ENCODE results near the gene CDC26.

CDC26 gene

GRCh38 chr9:113267911-113268566, 7.3 kb downstream of the CDC26 start:
- H3K36me3 ChIP-seq (ENCODE audit: control insufficient read depth in 1 of 2, insufficient read depth in 2 of 2, low read depth in 1 of 2, low read length in 2 of 2) = peaks cover 23 to 77% of the 10 kb centered on the region in 2 experiments
- no peak overlapping the region for H3K18ac ChIP-seq (ENCODE audit: low read depth in 1 of 2, low read length in 2 of 2)
- H3K27ac ChIP-seq (ENCODE audit: low read length, poor library complexity, severe bottlenecking) = no peak overlapping the region
- H2BK5ac ChIP-seq (ENCODE audit: low read depth, low read length, poor library complexity, severe bottlenecking) = no peak overlapping the region
- H3K23ac ChIP-seq (ENCODE audit: low read length in 2 of 2) = no peak overlapping the region
- no peak overlapping the region for H3K14ac ChIP-seq (ENCODE audit: low read length in 2 of 2)
- H2BK15ac ChIP-seq (ENCODE audit: low read depth, poor library complexity, severe bottlenecking) = no peak overlapping the region
- H3K4me2 ChIP-seq (ENCODE audit: low read length, poor library complexity, severe bottlenecking) = no peak overlapping the region
- no peak overlapping the region for H3K4me3 ChIP-seq (ENCODE audit: insufficient read depth in 1 of 2, low read depth in 1 of 2, low read length in 2 of 2)
- no peak overlapping the region for H3K9ac ChIP-seq (ENCODE audit: low read length)
- no peak overlapping the region for H4K91ac ChIP-seq (ENCODE audit: low read length)
- no peak overlapping the region for H4K8ac ChIP-seq (ENCODE audit: low read length)
- H3K4ac ChIP-seq (ENCODE audit: low read depth in 1 of 2, low read length in 2 of 2) = no peak overlapping the region
- H3K79me1 ChIP-seq (replicated peaks; ENCODE audit: low read length, poor library complexity, severe bottlenecking) = peaks cover 18% of the 10 kb centered on the region
- no peaks in the 10 kb centered on the region for H3K27me3 ChIP-seq (ENCODE audit: control insufficient read depth in 1 of 2, insufficient read depth in 1 of 2, low read length in 2 of 2)
- H2AK5ac ChIP-seq (ENCODE audit: low read length, severe bottlenecking) = no peak overlapping the region
- no peaks in the 10 kb centered on the region for H3K4me1 ChIP-seq (ENCODE audit: control insufficient read depth, insufficient read depth, low read depth, low read length)
- H2BK120ac ChIP-seq (ENCODE audit: low read depth, low read length) = no peak overlapping the region
- no peak for DNase-seq
- WGBS = 96% methylated on average over 2 of the region's 4 CpGs
- no peak overlapping the region for H2AFZ ChIP-seq (ENCODE audit: low read depth, low read length)
- no peaks in the 10 kb centered on the region for H3K9me3 ChIP-seq (ENCODE audit: control insufficient read depth, low read length)
- no peak overlapping the region for H2BK12ac ChIP-seq (ENCODE audit: low read length in 2 of 2)

GRCh38 chr9:113266174-113266573, 9.2 kb downstream of the CDC26 start:
- no peak overlapping the region for H2AFZ ChIP-seq (ENCODE audit: low read depth, low read length)
- no peak overlapping the region for H2BK12ac ChIP-seq (ENCODE audit: low read length in 2 of 2)
- no peak overlapping the region for H3K4ac ChIP-seq (ENCODE audit: low read depth in 1 of 2, low read length in 2 of 2)
- no peak overlapping the region for H2BK15ac ChIP-seq (ENCODE audit: low read depth, poor library complexity, severe bottlenecking)
- no peak overlapping the region for H4K91ac ChIP-seq (ENCODE audit: low read length)
- H3K23ac ChIP-seq (ENCODE audit: low read length in 2 of 2) = no peak overlapping the region
- H3K36me3 ChIP-seq (ENCODE audit: control insufficient read depth in 1 of 2, insufficient read depth in 2 of 2, low read depth in 1 of 2, low read length in 2 of 2) = peaks cover 11 to 75% of the 10 kb centered on the region in 2 experiments
- H2BK120ac ChIP-seq (ENCODE audit: low read depth, low read length) = no peak overlapping the region
- H3K27ac ChIP-seq (ENCODE audit: low read length, poor library complexity, severe bottlenecking) = no peak overlapping the region
- H3K27me3 ChIP-seq (ENCODE audit: control insufficient read depth in 1 of 2, insufficient read depth in 1 of 2, low read length in 2 of 2) = no peaks in the 10 kb centered on the region
- H4K8ac ChIP-seq (ENCODE audit: low read length) = no peak overlapping the region
- H3K9ac ChIP-seq (ENCODE audit: low read length) = no peak overlapping the region
- WGBS = 81% methylated on average over 3 of the region's 3 CpGs
- peaks cover 11% of the 10 kb centered on the region for H3K79me1 ChIP-seq (replicated peaks; ENCODE audit: low read length, poor library complexity, severe bottlenecking)
- H3K18ac ChIP-seq (ENCODE audit: low read depth in 1 of 2, low read length in 2 of 2) = no peak overlapping the region
- H3K4me1 ChIP-seq (ENCODE audit: control insufficient read depth, insufficient read depth, low read depth, low read length) = peaks cover 4% of the 10 kb centered on the region
- no peak overlapping the region for H2AK5ac ChIP-seq (ENCODE audit: low read length, severe bottlenecking)
- no peak for DNase-seq
- no peak overlapping the region for H3K4me2 ChIP-seq (ENCODE audit: low read length, poor library complexity, severe bottlenecking)
- no peak overlapping the region for H3K14ac ChIP-seq (ENCODE audit: low read length in 2 of 2)
- no peak overlapping the region for H2BK5ac ChIP-seq (ENCODE audit: low read depth, low read length, poor library complexity, severe bottlenecking)
- H3K4me3 ChIP-seq (ENCODE audit: insufficient read depth in 1 of 2, low read depth in 1 of 2, low read length in 2 of 2) = no peak overlapping the region
- no peaks in the 10 kb centered on the region for H3K9me3 ChIP-seq (ENCODE audit: control insufficient read depth, low read length)

GRCh38 chr9:113261917-113262671, 13.3 kb downstream of the CDC26 start:
- peak overlapping the region; percentile 5 for H3K4me2 ChIP-seq (ENCODE audit: low read length, poor library complexity, severe bottlenecking)
- no peak overlapping the region for H2AK5ac ChIP-seq (ENCODE audit: low read length, severe bottlenecking)
- H3K4ac ChIP-seq (ENCODE audit: low read depth in 1 of 2, low read length in 2 of 2) = no peak overlapping the region
- H3K4me3 ChIP-seq (ENCODE audit: insufficient read depth in 1 of 2, low read depth in 1 of 2, low read length in 2 of 2) = no peak overlapping the region
- no peak overlapping the region for H3K18ac ChIP-seq (ENCODE audit: low read depth in 1 of 2, low read length in 2 of 2)
- no peaks in the 10 kb centered on the region for H3K27me3 ChIP-seq (ENCODE audit: control insufficient read depth in 1 of 2, insufficient read depth in 1 of 2, low read length in 2 of 2)
- peak overlapping the region; percentile 30 for H3K27ac ChIP-seq (ENCODE audit: low read length, poor library complexity, severe bottlenecking)
- no peak overlapping the region for H2BK12ac ChIP-seq (ENCODE audit: low read length in 2 of 2)
- H3K14ac ChIP-seq (ENCODE audit: low read length in 2 of 2) = no peak overlapping the region
- no peak overlapping the region for H3K23ac ChIP-seq (ENCODE audit: low read length in 2 of 2)
- H3K4me1 ChIP-seq (ENCODE audit: control insufficient read depth, insufficient read depth, low read depth, low read length) = peaks cover 4% of the 10 kb centered on the region
- no peak overlapping the region for H2AFZ ChIP-seq (ENCODE audit: low read depth, low read length)
- no peak overlapping the region for H2BK15ac ChIP-seq (ENCODE audit: low read depth, poor library complexity, severe bottlenecking)
- no peak for DNase-seq
- no peaks in the 10 kb centered on the region for H3K9me3 ChIP-seq (ENCODE audit: control insufficient read depth, low read length)
- H2BK120ac ChIP-seq (ENCODE audit: low read depth, low read length) = no peak overlapping the region
- no peak overlapping the region for H2BK5ac ChIP-seq (ENCODE audit: low read depth, low read length, poor library complexity, severe bottlenecking)
- H4K8ac ChIP-seq (ENCODE audit: low read length) = no peak overlapping the region
- no peak overlapping the region for H3K9ac ChIP-seq (ENCODE audit: low read length)
- 80% methylated on average over 1 of the region's 1 CpG for WGBS
- no peaks in the 10 kb centered on the region for H3K79me1 ChIP-seq (replicated peaks; ENCODE audit: low read length, poor library complexity, severe bottlenecking)
- H3K36me3 ChIP-seq (ENCODE audit: control insufficient read depth in 1 of 2, insufficient read depth in 2 of 2, low read depth in 1 of 2, low read length in 2 of 2) = peaks cover 11 to 75% of the 10 kb centered on the region in 2 experiments
- H4K91ac ChIP-seq (ENCODE audit: low read length) = no peak overlapping the region

- whole genome bisulfite sequencing = no CpG with 5 or more reads among the region's 1 CpG
- no peak overlapping the region for H2BK5ac ChIP-seq (ENCODE audit: low read depth, low read length, poor library complexity, severe bottlenecking)
- H2AFZ ChIP-seq (ENCODE audit: low read depth, low read length) = no peak overlapping the region
- no peak overlapping the region for H2BK12ac ChIP-seq (ENCODE audit: low read length in 2 of 2)
- no peak overlapping the region for H4K8ac ChIP-seq (ENCODE audit: low read length)
- no peak overlapping the region for H3K14ac ChIP-seq (ENCODE audit: low read length in 2 of 2)
- no peak overlapping the region for H4K91ac ChIP-seq (ENCODE audit: low read length)
- H3K79me1 ChIP-seq (replicated peaks; ENCODE audit: low read length, poor library complexity, severe bottlenecking) = peaks cover 6% of the 10 kb centered on the region
- peaks cover 4% of the 10 kb centered on the region for H3K4me1 ChIP-seq (ENCODE audit: control insufficient read depth, insufficient read depth, low read depth, low read length)
- H3K23ac ChIP-seq (ENCODE audit: low read length in 2 of 2) = no peak overlapping the region
- H3K9ac ChIP-seq (ENCODE audit: low read length) = no peak overlapping the region
- H3K9me3 ChIP-seq (ENCODE audit: control insufficient read depth, low read length) = no peaks in the 10 kb centered on the region
- H3K18ac ChIP-seq (ENCODE audit: low read depth in 1 of 2, low read length in 2 of 2) = no peak overlapping the region
- H3K36me3 ChIP-seq (ENCODE audit: control insufficient read depth in 1 of 2, insufficient read depth in 2 of 2, low read depth in 1 of 2, low read length in 2 of 2) = peaks cover 16 to 73% of the 10 kb centered on the region in 2 experiments
- H3K27me3 ChIP-seq (ENCODE audit: control insufficient read depth in 1 of 2, insufficient read depth in 1 of 2, low read length in 2 of 2) = no peaks in the 10 kb centered on the region
- no peak overlapping the region for H2BK15ac ChIP-seq (ENCODE audit: low read depth, poor library complexity, severe bottlenecking)
- DNase-seq = no peak
- no peak overlapping the region for H3K4me2 ChIP-seq (ENCODE audit: low read length, poor library complexity, severe bottlenecking)
- no peak overlapping the region for H3K27ac ChIP-seq (ENCODE audit: low read length, poor library complexity, severe bottlenecking)
- H2BK120ac ChIP-seq (ENCODE audit: low read depth, low read length) = no peak overlapping the region
- H3K4me3 ChIP-seq (ENCODE audit: insufficient read depth in 1 of 2, low read depth in 1 of 2, low read length in 2 of 2) = no peak overlapping the region
- no peak overlapping the region for H2AK5ac ChIP-seq (ENCODE audit: low read length, severe bottlenecking)
- no peak overlapping the region for H3K4ac ChIP-seq (ENCODE audit: low read depth in 1 of 2, low read length in 2 of 2)
Observed at GRCh38 chr9:113258282-113258681, 17.1 kb downstream of the CDC26 start.
